ENCODE results near the gene DTNB.

The DTNB gene

DNA sequence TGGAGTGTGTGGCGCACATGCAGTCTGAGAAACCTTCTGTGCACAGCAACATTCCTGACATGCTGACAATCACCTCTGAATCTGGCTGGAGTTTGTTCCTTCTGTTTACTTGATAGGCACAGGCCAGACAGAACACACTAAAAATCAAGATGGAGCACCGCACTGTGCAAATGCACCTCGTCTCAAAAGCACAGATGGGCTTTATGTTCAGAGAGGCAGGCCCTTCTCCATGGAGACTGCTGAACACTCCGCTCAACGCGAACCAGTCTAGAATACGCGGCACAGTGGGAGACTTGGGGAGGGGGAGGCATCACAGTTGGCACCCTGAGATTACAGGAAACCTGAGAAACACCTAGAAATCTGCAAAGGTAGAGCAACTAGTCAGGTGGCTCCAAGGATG, 273.2 kb downstream of the DTNB start:
- H3K4me3 ChIP-seq (ENCODE audit: low read depth, low read length) = no peak overlapping the region
- DNase-seq (ENCODE audit: low read depth) = no peak
- TF ChIP-seq CTCF (IDR thresholded peaks at IDR 0.05; ENCODE audit: control insufficient read depth, extremely low read depth, insufficient read depth) = no peak

DNA sequence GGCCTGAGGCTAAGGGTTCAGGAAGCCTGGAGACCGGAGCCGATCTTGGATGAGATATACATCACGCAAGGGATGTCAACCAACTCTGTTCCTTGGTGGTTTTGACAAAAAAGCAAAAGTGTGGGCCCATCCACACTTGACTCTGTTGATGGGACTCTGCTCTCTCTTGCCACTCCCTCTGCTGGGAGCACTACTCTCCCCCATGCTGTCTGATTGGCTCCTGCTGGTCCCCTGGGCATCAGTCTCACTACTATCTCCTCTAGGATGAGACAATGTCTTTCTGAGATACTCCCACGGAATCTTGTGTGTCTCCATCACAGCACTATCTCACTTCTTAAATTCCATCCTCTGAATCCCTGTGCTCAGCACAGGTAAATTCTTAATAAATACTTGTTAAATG, 274.8 kb downstream of the DTNB start:
- no peak for TF ChIP-seq CTCF (IDR thresholded peaks at IDR 0.05; ENCODE audit: control insufficient read depth, extremely low read depth, insufficient read depth)
- no peak for DNase-seq (ENCODE audit: low read depth)
- H3K4me3 ChIP-seq (ENCODE audit: low read depth, low read length) = no peak overlapping the region

DNA sequence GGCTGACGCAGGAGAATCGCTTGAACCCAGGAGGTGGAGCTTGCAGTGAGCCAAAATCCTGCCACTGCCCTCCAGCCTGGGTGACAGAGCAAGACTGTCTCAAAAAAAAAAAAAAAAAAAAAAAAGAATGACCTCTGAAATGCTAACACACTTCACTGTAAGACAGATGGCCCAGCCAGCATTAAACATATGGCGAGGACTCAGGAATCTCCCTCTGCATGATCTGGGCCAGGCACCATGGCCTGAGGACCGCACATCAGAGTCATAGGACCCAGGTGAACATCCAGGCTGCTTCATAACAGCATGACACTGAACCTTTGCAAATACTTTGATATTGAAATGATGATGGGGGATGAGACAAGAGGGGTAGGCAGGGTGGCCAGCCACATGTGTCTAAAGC, 275.6 kb downstream of the DTNB start:
- no peak overlapping the region for H3K4me3 ChIP-seq (ENCODE audit: low read depth, low read length)
- DNase-seq (ENCODE audit: low read depth) = no peak
- no peak for TF ChIP-seq CTCF (IDR thresholded peaks at IDR 0.05; ENCODE audit: control insufficient read depth, extremely low read depth, insufficient read depth)

GRCh38 chr2:25389161-25389560, 284.2 kb downstream of the DTNB start:
- no peak overlapping the region for H3K4me3 ChIP-seq (ENCODE audit: low read depth, low read length)
- no peak for TF ChIP-seq CTCF (IDR thresholded peaks at IDR 0.05; ENCODE audit: control insufficient read depth, extremely low read depth, insufficient read depth)
- no peak for DNase-seq (ENCODE audit: low read depth)

- TF ChIP-seq CTCF (IDR thresholded peaks at IDR 0.05; ENCODE audit: control insufficient read depth, extremely low read depth, insufficient read depth) = no peak
- H3K4me3 ChIP-seq (ENCODE audit: low read depth, low read length) = no peak overlapping the region
- no peak for DNase-seq (ENCODE audit: low read depth)
These were observed 284.9 kb downstream of the DTNB start for GRCh38 chr2:25388491-25388890.

DNA sequence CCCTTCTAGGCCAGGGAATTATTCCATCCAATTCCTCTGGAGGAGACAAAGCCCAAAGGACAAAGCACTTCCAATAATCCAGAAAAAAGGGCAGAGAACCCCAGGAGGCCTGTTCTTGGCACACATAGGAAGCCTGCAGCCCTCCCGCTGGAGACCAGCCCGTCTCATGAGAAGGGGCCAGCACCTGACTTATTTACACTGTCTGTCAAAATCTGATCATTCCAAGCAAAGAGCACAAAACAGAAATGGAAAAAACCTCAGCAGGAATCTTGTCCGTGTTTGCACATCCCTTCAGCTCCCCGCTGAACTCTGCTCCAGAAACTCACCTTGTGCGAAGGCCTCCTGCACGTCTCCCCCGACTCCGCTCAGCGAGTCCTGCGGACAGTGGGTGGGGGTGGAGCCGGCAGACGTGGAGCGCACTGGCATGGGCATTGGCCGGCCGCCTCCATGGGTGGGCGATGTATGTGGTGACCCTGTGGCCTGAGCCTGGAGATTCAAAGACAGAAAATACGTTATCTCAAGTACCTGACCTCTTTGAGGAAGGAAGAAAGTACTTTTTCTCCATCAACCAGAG, 285.4 kb downstream of the DTNB start:
- H3K4me3 ChIP-seq (ENCODE audit: low read depth, low read length) = no peak overlapping the region
- no peak for DNase-seq (ENCODE audit: low read depth)
- no peak for TF ChIP-seq CTCF (IDR thresholded peaks at IDR 0.05; ENCODE audit: control insufficient read depth, extremely low read depth, insufficient read depth)

All from LNCaP clone FGC (cell line).